OCI-LY3 (cell line): ENCODE data around the gene ZNF814.
"Not testable (repeated sequence)": the region's sequence is repeated elsewhere in the genome, so short reads cannot be mapped to it uniquely, and the experiment has no call there.

Experiments
- H2AFZ ChIP-seq: fragments of 200-600, 300-600 bp; shearing (Covaris generic); 2 replicates; pipeline ENCODE4 v1.6.0; 2014; ENCODE audit warnings: antibody characterized with exemption, low read depth, low read length
- H3K27ac ChIP-seq: fragments of 200-600, 300-600 bp; sonication (generic); 2 replicates; pipeline ENCODE4 v1.5.1; 2014; ENCODE audit warnings: mild to moderate bottlenecking, low read length, moderate library complexity, mixed read lengths
- H3K27me3 ChIP-seq: fragments of 200-600, 300-600 bp; sonication (generic); 2 replicates; pipeline ENCODE4 v1.6.1; 2014; ENCODE audit warnings: low read depth, low read length, mixed read lengths
- H3K36me3 ChIP-seq: fragments of 200-600, 300-600 bp; sonication (generic); replicated peaks from 2 replicates; pipeline ENCODE3; 2014; ENCODE audit warnings: low read depth, low read length, mixed read lengths
- H3K4me1 ChIP-seq: fragments of 300-600, 200-600 bp; sonication (generic); 2 replicates; pipeline ENCODE4 v1.6.1; 2014; ENCODE audit warnings: low read length, mixed read lengths
- H3K4me2 ChIP-seq: fragments of 200-600, 300-600 bp; sonication (generic); 2 replicates; pipeline ENCODE4 v1.6.1; 2014; ENCODE audit warnings: low read length, mixed read lengths
- H3K4me3 ChIP-seq: fragments of 300-600, 200-600 bp; sonication (generic); 2 replicates; pipeline ENCODE4 v1.5.1; 2014; ENCODE audit warnings: antibody characterized with exemption, mild to moderate bottlenecking, low read length, moderate library complexity
- H3K79me2 ChIP-seq: fragments of 300-600, 200-600 bp; shearing (Covaris generic); 2 replicates; pipeline ENCODE4 v1.6.1; 2014; ENCODE audit warnings: mild to moderate bottlenecking, low read length, mixed read lengths
- H3K9ac ChIP-seq: fragments of 300-600, 200-600 bp; shearing (Covaris generic); 2 replicates; pipeline ENCODE4 v1.6.0; 2014; ENCODE audit warnings: mild to moderate bottlenecking, low read length, moderate library complexity
- H3K9me3 ChIP-seq: fragments of 200-600, 300-600 bp; shearing (Covaris generic); 2 replicates; pipeline ENCODE4 v1.6.1; 2014; ENCODE audit warnings: low read length, mixed read lengths; ENCODE audit not compliant: insufficient read depth
- H4K20me1 ChIP-seq: fragments of 200-600, 300-600 bp; sonication (generic); 2 replicates; pipeline ENCODE4 v1.6.1; 2016; ENCODE audit warnings: low read length, mixed read lengths; ENCODE audit not compliant: insufficient read depth
- CTCF ChIP-seq: fragments of 200-600, 300-600 bp; sonication (generic); IDR thresholded peaks from 2 replicates; pipeline ENCODE4 v1.5.1; 2014; ENCODE audit warnings: antibody characterized with exemption, low read length, low read depth
- EZH2phosphoT487 ChIP-seq: fragments of 200-600 bp; shearing (Covaris generic); IDR thresholded peaks from 2 replicates; pipeline ENCODE4 v1.6.1; 2018; ENCODE audit warnings: antibody characterized with exemption, mixed run types, low read depth

The ZNF814 gene

GRCh38 chr19:57887195-57887941, 1.5 kb downstream of the ZNF814 start:
- no peak overlapping the region for H2AFZ ChIP-seq
- no peaks in the 10 kb centered on the region for H3K9me3 ChIP-seq
- no peak overlapping the region for H3K27ac ChIP-seq
- H3K4me3 ChIP-seq = peak overlapping the region; percentile 94
- TF ChIP-seq CTCF = 0 out of 2 replicates have a peak, but pooled peaks have one; percentile 27
- TF ChIP-seq EZH2phosphoT487 = no peak
- H3K79me2 ChIP-seq = peaks cover 68% of the 10 kb centered on the region
- H3K9ac ChIP-seq = peak overlapping the region; percentile 90; the same call in 1 of the 2 replicates
- peaks cover 26% of the 10 kb centered on the region for H3K36me3 ChIP-seq
- no peaks in the 10 kb centered on the region for H3K27me3 ChIP-seq
- H4K20me1 ChIP-seq = peaks cover 9% of the 10 kb centered on the region; the same call in 1 of the 2 replicates
- H3K4me1 ChIP-seq = peaks cover 13% of the 10 kb centered on the region
- peak overlapping the region; percentile 86 for H3K4me2 ChIP-seq

- Histone ChIP-seq H4K20me1 (peaks cover 9% of the 10 kb centered on the region; the same call in 1 of the 2 replicates), H3K9ac (no peak overlapping the region), H2AFZ (no peak overlapping the region), H3K36me3 (peaks cover 26% of the 10 kb centered on the region), H3K9me3 (no peaks in the 10 kb centered on the region), H3K79me2 (peaks cover 69% of the 10 kb centered on the region), H3K27me3 (no peaks in the 10 kb centered on the region), H3K27ac (no peak overlapping the region), H3K4me3 (no peak overlapping the region), H3K4me2 (no peak overlapping the region), H3K4me1 (peaks cover 13% of the 10 kb centered on the region)
- TF ChIP-seq CTCF (no peak), EZH2phosphoT487 (no peak)
Measured at GRCh38 chr19:57886046-57886445, 2.8 kb downstream of the ZNF814 start.

GRCh38 chr19:57873883-57874799, 14.7 kb downstream of the ZNF814 start:
- not testable (repeated sequence) for H3K4me2 ChIP-seq, H3K4me1 ChIP-seq, H3K27me3 ChIP-seq, H3K4me3 ChIP-seq, H4K20me1 ChIP-seq, H2AFZ ChIP-seq, H3K27ac ChIP-seq, H3K9ac ChIP-seq
- Histone ChIP-seq H3K36me3 (peaks cover 58% of the 10 kb centered on the region), H3K9me3 (peaks cover 12% of the 10 kb centered on the region; the same call in 1 of the 2 replicates), H3K79me2 (peaks cover 83% of the 10 kb centered on the region)

GRCh38 chr19:57872450-57872849, 16.4 kb downstream of the ZNF814 start:
- Histone ChIP-seq H3K27me3 (no peaks in the 10 kb centered on the region), H2AFZ (no peak overlapping the region), H3K27ac (no peak overlapping the region), H4K20me1 (peaks cover under 1% of the 10 kb centered on the region; the same call in 1 of the 2 replicates), H3K79me2 (peaks cover 74% of the 10 kb centered on the region), H3K4me3 (no peak overlapping the region), H3K9me3 (peaks cover 12% of the 10 kb centered on the region; the same call in 1 of the 2 replicates), H3K4me2 (no peak overlapping the region), H3K4me1 (no peaks in the 10 kb centered on the region), H3K9ac (no peak overlapping the region), H3K36me3 (peaks cover 57% of the 10 kb centered on the region)
- TF ChIP-seq EZH2phosphoT487 = no peak
- no peak for TF ChIP-seq CTCF
